Skeletal muscle satellite cell (primary cell): ENCODE results near the gene LMBR1.
"Not testable (repeated sequence)": the region's sequence is repeated elsewhere in the genome, so short reads cannot be mapped to it uniquely, and the experiment has no call there.

ENCODE experiments used
- H3K27me3 ChIP-seq: 2 replicates; pipeline ENCODE4 v1.7.0; 2013; ENCODE audit warnings: low read length; ENCODE audit not compliant: control insufficient read depth, insufficient read depth
- H3K36me3 ChIP-seq: 2 replicates; pipeline ENCODE4 v1.7.0; 2013; ENCODE audit warnings: mild to moderate bottlenecking, control low read depth, low read length; ENCODE audit not compliant: insufficient read depth
- H3K4me1 ChIP-seq: 2 replicates; pipeline ENCODE4 v1.7.0; 2013; ENCODE audit warnings: low read length; ENCODE audit not compliant: control insufficient read depth, insufficient read depth
- H3K4me2 ChIP-seq: 2 replicates; pipeline ENCODE4 v1.7.0; 2013; ENCODE audit warnings: mild to moderate bottlenecking, low read length
- H3K4me3 ChIP-seq: 2 replicates; pipeline ENCODE4 v1.7.0; 2013; ENCODE audit warnings: low read length
- H3K9ac ChIP-seq: 2 replicates; pipeline ENCODE4 v1.7.0; 2013; ENCODE audit warnings: mild to moderate bottlenecking, low read depth, low read length, moderate library complexity
- H3K9me3 ChIP-seq: replicated peaks from 2 replicates; pipeline ENCODE4 v1.7.0; 2013; ENCODE audit warnings: mild to moderate bottlenecking, control low read depth, low read length

The LMBR1 gene

GRCh38 chr7:156865493-156865892 is 27.5 kb downstream of the LMBR1 start:
- no peaks in the 10 kb centered on the region for H3K27me3 ChIP-seq

GRCh38 chr7:156862022-156862421 is 31.0 kb downstream of the LMBR1 start:
- not testable (repeated sequence) for H3K4me3 ChIP-seq, H3K9ac ChIP-seq, H3K36me3 ChIP-seq, H3K4me1 ChIP-seq, H3K27me3 ChIP-seq, H3K9me3 ChIP-seq, H3K4me2 ChIP-seq

More at GRCh38 chr7:156865493-156865892, 27.5 kb downstream of the LMBR1 start:
- Histone ChIP-seq H3K4me3 (no peak overlapping the region), H3K9me3 (no peaks in the 10 kb centered on the region), H3K4me1 (no peaks in the 10 kb centered on the region), H3K9ac (no peak overlapping the region), H3K36me3 (no peaks in the 10 kb centered on the region), H3K4me2 (no peak overlapping the region)

DNA sequence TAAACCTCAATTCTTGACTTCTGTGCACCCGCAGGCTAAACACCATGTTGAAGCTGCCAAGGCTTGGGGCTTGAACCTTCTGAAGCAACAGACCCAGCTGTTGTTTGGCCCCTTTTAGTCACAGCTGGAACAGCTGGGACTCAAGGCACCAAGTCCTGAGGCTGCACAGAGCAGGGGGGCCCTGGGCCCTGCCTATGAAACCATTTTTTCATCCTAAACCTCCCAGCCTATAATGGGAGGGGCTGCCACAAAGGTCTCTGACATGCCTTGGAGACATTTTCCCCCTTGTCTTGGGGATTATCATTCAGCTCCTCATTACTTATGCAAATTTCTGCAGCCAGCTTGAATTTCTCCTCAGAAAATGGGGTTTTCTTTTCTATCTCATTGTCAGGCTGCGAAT is 31.8 kb downstream of the LMBR1 start:
- H3K9me3 ChIP-seq = no peaks in the 10 kb centered on the region
- H3K4me1 ChIP-seq = no peaks in the 10 kb centered on the region
- H3K27me3 ChIP-seq = no peaks in the 10 kb centered on the region
- H3K9ac ChIP-seq = no peak overlapping the region
- H3K36me3 ChIP-seq = no peaks in the 10 kb centered on the region
- H3K4me2 ChIP-seq = no peak overlapping the region
- H3K4me3 ChIP-seq = no peak overlapping the region

GRCh38 chr7:156860099-156860498 is 32.9 kb downstream of the LMBR1 start:
- not testable (repeated sequence) for H3K4me3 ChIP-seq, H3K9me3 ChIP-seq, H3K27me3 ChIP-seq, H3K36me3 ChIP-seq, H3K9ac ChIP-seq, H3K4me1 ChIP-seq, H3K4me2 ChIP-seq

GRCh38 chr7:156858523-156858922 is 34.5 kb downstream of the LMBR1 start:
- peaks cover 7% of the 10 kb centered on the region for H3K9me3 ChIP-seq
- H3K36me3 ChIP-seq = no peaks in the 10 kb centered on the region
- no peak overlapping the region for H3K4me2 ChIP-seq
- H3K9ac ChIP-seq = no peak overlapping the region
- no peaks in the 10 kb centered on the region for H3K27me3 ChIP-seq
- no peak overlapping the region for H3K4me3 ChIP-seq
- H3K4me1 ChIP-seq = no peaks in the 10 kb centered on the region

- no peak overlapping the region for H3K9ac ChIP-seq
- H3K9me3 ChIP-seq = peaks cover 7% of the 10 kb centered on the region
- no peaks in the 10 kb centered on the region for H3K36me3 ChIP-seq
- no peak overlapping the region for H3K4me3 ChIP-seq
- no peak overlapping the region for H3K4me2 ChIP-seq
- H3K27me3 ChIP-seq = no peaks in the 10 kb centered on the region
- H3K4me1 ChIP-seq = no peaks in the 10 kb centered on the region
These were observed 35.2 kb downstream of the LMBR1 start for GRCh38 chr7:156857757-156858156.

DNA sequence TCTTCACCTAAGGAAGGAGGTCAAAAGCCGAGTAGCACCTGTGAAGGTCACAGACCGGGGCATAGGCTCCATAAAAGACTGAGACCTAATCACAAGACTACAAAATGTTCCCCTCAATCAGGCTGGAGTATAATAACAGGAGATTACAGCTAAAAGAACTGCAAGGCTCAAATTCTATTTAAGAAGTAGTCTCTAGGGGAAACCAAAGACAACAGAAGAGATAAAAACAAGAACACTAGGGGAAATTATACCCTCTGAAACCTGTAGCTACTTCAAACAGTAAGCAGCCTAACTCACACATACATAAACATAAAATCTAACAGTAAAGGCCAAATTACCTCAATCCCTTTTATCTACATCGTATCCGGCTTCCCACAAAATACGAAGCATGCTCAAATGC is 38.3 kb downstream of the LMBR1 start:
- H3K4me3 ChIP-seq = no peak overlapping the region
- no peak overlapping the region for H3K4me2 ChIP-seq
- H3K4me1 ChIP-seq = no peaks in the 10 kb centered on the region
- H3K27me3 ChIP-seq = no peaks in the 10 kb centered on the region
- H3K9me3 ChIP-seq = peaks cover 7% of the 10 kb centered on the region
- no peak overlapping the region for H3K9ac ChIP-seq
- no peaks in the 10 kb centered on the region for H3K36me3 ChIP-seq

- Histone ChIP-seq H3K9ac (no peak overlapping the region), H3K4me3 (no peak overlapping the region), H3K9me3 (no peaks in the 10 kb centered on the region), H3K36me3 (no peaks in the 10 kb centered on the region), H3K4me2 (no peak overlapping the region), H3K4me1 (peaks cover 16% of the 10 kb centered on the region), H3K27me3 (no peaks in the 10 kb centered on the region)
These were observed 44.0 kb downstream of the LMBR1 start for GRCh38 chr7:156848979-156849378.

- Histone ChIP-seq H3K9ac (no peak overlapping the region), H3K4me1 (peaks cover 16% of the 10 kb centered on the region), H3K4me2 (peak overlapping the region; percentile 13), H3K4me3 (no peak overlapping the region), H3K36me3 (no peaks in the 10 kb centered on the region), H3K9me3 (no peaks in the 10 kb centered on the region), H3K27me3 (no peaks in the 10 kb centered on the region)
These were observed 47.4 kb downstream of the LMBR1 start for GRCh38 chr7:156845379-156846101.

GRCh38 chr7:156843582-156843981 is 49.4 kb downstream of the LMBR1 start:
- H3K27me3 ChIP-seq, H3K9ac ChIP-seq, H3K4me3 ChIP-seq, H3K36me3 ChIP-seq, H3K9me3 ChIP-seq, H3K4me2 ChIP-seq: not testable (repeated sequence)
- H3K4me1 ChIP-seq = peaks cover 26% of the 10 kb centered on the region

GRCh38 chr7:156843157-156843556 is 49.8 kb downstream of the LMBR1 start:
- Histone ChIP-seq H3K27me3 (no peaks in the 10 kb centered on the region), H3K36me3 (no peaks in the 10 kb centered on the region), H3K4me1 (peaks cover 26% of the 10 kb centered on the region), H3K9me3 (no peaks in the 10 kb centered on the region), H3K9ac (no peak overlapping the region), H3K4me2 (no peak overlapping the region), H3K4me3 (no peak overlapping the region)

DNA sequence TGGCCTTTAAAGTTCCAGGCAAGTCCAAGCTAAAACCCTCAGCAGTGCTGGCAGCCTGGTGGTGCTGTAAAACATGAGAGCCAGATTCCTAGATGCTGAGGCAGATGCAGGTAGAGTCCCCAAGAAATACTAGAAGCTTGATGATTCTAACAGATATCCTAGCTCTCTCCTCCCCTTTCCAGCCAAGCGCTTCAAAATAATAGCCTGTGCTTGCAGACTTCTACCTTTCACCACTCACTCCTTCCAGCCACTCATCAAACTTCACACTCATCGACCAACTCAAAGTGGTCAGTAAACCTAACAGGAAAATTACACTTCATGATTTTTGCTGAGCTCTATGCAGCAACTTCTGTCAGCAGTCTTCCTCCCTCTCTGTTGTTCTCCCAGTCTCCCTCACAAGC is 50.2 kb downstream of the LMBR1 start:
- Histone ChIP-seq H3K9ac (no peak overlapping the region), H3K4me2 (no peak overlapping the region), H3K9me3 (no peaks in the 10 kb centered on the region), H3K36me3 (no peaks in the 10 kb centered on the region), H3K4me1 (peaks cover 26% of the 10 kb centered on the region), H3K27me3 (no peaks in the 10 kb centered on the region), H3K4me3 (no peak overlapping the region)
